T-helper 9 cell (primary cell): Measurements from ENCODE around the gene INO80C.
"Not testable (repeated sequence)": the region's sequence is repeated elsewhere in the genome, so short reads cannot be mapped to it uniquely, and the experiment has no call there.

Source experiments
- DNase-seq: peaks from one replicate; pipeline ENCODE4 v3.0.0-alpha.2; 2020

The INO80C gene

DNA sequence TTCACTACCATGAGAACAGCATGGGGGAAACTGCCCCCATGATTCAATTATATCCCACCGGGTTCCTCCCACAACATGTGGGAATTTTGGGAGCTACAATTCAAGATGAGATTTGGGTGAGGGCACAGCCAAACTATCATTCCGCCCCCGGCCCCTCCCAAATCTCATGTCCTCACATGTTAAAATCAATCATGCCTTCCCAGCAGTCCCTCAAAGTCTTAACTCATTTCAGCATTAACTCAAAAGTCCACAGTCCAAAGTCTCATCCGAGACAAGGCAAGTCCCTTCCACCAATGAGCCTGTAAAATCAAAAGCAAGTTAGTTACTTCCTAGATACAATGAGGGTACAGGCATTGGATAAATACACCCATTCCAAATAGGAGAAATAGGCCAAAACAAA is 10.2 kb downstream of the INO80C start:
- not testable (repeated sequence) for DNase-seq

DNA sequence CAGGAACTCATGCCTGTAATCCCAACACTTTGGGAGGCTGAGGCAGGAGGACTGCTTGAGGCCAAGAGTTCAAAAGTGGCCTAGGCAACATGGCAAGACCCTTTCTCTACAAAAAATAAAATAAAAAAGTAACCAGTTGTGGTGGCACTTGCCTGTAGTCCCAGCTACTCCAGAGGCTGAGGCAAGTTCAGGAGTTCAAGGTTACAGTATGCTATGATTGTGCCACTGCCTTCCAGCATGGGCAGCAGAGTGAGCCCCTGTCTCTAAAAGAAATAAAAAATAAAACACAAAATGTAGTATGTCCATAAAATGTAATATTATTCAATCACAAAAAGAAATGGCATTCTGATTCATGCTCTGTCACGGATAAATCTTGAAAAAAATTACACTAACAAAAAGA is 11.9 kb downstream of the INO80C start:
- no peak for DNase-seq

DNA sequence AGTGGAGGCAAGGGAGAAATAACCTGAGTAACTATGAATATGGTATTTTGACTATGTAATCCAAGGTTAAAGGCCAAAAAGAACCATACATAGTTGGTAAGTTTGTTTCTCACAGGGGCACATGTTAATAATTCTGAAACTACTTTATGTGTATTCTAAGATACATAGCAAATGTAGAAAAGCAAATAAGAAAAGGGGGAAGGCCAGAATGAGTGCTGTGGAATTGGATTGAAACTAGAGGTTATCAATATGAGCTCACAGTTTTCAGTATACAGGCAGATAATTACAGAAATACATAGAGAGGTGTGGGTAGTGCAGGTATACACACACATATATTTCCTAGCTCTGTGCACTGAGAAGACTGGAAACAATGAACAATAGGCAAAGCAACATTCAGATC is 13.7 kb downstream of the INO80C start:
- DNase-seq = no peak

DNA sequence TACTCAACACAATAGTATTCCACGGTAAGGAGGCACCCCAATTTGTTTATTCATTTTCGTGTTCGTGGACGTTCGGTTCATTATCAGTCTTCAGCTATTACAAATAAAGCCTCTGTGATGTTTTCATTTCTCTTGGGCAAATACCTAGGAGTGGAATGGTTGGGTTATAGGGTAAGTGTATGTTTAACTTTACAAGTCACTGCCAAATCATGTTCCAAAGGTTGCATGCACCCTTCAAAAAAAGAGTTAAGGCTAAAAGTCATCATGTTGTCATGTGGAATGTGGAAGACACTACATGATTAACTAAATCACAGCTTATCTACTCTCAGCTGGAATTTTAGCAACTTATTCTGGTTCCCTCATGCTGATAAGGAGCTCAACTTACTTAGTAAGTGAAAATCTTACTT is 15.8 kb downstream of the INO80C start:
- no peak for DNase-seq

DNA sequence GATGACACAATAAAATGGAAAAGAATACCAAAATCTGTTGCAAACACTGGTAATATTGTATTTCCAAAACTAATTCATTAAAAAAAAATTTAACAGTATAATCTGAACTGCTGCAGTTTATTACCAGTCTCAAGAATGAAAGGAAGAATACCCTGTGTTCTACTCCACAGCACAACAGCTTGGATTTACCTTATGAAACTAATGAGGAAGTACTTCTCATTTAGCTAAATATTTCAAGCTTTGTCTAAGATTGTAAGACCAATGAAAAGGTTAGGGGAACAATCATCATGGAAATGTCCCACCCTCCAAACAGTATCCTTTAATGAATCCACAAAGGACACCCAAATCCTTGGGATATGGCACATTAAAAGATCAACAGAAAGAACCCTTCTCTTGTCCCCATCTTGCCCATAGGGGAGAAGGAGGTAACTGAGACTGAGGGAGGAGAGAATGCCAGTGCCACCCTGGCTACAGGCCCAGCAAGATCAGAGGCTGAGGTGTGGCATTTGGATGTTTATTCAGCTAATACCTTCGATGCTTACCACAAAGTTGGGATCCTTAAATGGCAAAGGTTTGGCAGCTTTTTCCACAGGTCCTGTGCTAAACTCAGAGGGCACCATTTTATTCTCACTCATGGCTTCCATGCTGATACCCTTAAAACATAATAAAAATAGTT is 17.7 kb downstream of the INO80C start:
- DNase-seq = no peak

DNA sequence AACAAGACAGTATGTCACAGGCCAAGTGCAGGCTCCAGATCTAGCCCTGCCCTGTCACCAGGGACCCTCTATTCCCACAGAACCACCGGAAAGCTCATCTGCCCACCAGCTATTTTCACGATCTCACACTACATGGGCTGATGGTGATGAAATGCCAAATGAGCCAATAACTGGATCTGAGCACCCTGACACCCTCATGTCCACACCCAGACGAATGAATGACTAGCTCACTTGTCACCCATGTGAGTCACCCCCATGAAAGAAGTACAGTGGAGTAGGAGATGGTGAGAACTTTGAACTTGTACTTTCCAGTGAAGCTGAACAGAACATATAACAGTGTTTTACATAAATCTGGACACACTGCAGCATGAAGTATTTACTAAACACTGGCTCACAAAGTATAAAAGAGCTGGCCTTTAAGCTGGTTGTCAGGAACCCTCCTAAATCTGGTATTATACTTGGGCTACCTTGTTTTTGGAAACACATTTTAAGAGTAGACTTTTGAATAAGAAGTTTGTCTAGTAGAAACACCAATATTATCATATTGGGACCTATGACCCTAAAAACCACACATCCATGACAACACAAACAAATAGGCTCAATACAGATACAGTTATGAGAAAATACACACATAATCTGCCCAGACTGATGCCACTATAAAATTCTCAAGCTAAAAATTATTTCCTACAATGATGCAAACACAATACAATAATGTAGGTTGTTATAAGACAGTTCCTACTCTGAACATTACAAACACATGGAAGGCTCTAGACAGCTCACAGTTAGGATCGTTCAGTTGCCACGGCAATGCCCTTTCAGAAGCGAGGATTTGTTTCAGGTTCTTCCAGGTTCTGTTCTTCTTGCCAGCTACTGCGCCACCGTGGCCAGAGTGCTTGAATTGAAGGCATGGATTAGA is 19.0 kb downstream of the INO80C start:
- no peak for DNase-seq

DNA sequence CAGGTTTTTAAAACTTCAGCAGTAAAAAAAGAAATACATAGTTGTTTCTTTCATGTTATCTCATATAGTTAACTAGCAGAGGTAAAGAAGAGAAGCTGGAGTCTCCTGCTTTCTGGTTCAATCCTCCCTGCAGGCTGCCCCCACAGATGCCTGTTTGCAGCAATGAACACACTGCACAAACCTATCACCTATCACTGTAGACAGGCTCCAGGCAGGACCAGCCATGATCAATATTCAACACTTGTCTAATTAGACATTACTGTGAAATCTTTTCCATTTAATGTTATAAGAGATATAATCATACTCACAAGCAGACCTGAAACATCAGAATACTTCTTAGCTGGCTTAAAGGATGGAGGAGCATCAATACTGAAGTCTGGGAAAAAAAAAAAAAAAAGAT is 19.8 kb downstream of the INO80C start:
- DNase-seq = no peak

DNA sequence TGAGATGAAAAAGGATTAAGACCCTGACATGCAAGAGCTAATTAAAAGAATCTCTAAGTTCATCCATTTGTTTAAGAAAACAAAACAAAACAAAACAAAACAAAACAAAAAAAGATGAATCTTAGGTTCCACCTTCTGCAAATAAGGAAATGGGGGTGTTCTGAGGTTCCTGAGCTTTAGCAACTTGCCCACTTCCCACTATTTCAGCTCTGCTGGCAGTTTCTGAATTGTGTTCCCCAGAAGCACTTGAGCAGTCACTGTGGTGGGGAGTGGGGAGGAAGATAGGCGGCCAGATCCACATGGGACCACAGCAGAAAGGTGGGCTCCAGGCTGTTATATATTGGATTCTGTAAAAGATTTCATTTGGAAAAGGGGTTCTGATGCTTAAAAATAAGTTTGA is 20.3 kb downstream of the INO80C start:
- DNase-seq = no peak

DNA sequence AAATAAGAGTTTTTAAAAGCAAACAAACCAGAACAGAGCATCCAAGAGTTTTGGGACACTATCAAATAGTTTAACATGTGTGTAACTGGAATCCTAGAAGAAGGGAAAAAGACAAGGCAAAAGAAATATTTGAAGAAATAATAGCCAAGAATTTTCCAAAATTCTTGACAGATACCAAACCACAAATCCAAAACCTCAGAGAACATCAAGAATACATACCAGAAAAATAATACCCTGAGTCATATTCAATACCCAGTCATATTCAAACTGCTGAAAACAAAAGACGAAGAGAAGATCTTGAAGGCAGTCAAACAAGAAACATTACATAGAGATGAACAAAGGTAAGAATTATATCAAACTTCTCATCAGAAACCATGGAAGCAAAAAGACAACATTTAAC is 22.9 kb downstream of the INO80C start:
- no peak for DNase-seq

DNA sequence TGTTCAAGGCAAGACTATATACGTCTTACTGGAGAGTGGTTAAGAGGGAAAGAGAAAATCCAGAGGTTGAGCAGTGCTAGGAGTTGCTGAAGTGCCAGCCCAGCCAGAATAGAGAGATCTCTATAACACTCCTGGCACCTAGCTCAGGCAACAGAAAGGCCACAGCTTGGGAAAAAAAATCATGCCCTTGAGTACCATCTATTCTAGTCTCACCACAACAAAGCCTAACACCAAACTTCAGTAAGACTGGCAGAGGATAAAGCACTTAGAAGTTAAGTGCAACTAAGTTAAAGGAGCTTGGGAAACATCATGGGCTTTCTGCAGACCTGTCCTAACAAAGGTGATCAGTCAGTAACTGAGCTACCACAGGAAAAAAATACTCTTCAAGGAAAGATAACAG is 24.2 kb downstream of the INO80C start:
- no peak for DNase-seq

DNA sequence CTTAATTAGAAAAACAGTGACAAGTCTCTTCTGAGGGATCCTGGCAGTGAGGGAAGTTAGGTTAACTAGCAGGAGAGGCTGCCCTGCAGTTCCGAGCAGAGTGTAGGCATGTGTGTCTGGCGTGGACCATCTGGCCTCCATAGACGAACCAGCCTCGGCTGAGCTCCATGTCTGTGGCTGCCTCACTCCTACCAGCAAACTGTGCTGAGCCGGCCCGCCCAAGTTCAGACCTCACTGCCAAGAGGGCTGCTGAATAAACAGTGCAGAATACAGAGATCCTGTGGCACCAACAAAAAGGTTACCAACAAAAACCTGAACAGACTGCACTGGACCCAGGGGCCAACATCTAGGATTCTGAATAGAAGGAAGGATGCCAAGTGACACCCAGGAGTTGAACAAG is 27.3 kb downstream of the INO80C start:
- DNase-seq = no peak

DNA sequence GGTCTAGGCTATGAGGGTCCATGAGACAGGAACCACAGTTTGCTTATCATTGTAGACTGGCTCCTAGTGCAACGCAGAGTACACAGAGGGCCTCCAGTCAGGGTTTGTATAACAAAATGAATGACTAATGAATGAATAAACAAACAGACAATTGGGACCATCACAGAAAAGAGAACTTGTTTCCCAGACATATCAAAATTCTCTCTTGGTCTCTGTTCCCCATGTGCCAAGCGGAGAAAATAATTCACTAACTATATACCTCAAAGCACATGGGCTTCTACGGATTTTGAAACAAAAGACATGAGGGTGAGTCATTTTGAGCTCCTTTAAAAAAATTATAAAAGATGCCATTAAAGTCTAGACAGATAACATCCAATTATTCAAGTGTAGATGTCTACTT is 28.0 kb downstream of the INO80C start:
- no peak for DNase-seq

DNA sequence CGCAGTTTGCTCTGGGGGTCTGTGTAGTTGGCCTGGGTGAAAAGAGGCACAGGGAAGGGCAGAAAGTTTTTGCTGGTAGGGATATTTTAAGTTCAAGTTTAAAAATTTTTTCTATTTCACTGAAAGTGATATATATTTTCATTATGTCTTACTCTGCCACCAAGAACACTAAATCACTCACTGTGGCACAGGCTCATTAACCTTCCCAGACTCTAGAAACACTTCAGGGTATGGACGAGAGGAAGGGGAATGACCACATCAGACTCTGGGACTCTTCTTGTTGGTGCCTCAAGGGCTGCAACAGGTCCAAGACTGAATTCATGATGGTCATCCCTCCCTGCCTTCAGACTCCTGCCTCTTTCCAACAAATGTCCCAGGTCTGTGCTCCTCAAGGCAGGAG is 29.0 kb downstream of the INO80C start:
- DNase-seq = no peak

DNA sequence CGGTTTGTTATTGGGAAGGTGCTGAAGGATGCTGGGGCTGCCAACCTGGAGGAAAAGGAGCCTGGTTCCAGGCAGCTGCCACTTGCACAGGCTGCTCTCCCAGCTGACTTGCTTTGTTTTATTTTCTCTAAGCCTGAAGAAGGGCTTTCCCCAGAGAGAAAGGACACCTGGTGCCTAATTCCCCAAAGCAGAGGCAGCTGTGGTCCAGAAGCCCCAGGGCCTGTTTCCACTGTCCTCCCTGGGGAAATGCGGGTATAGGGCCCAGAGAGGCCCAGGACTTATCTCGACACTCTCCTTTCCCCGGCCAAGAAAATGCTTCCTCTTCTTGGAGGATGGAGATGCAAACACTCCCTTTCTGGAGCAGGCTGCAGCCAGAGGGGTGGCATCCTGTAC is 30.1 kb downstream of the INO80C start:
- no peak for DNase-seq

DNA sequence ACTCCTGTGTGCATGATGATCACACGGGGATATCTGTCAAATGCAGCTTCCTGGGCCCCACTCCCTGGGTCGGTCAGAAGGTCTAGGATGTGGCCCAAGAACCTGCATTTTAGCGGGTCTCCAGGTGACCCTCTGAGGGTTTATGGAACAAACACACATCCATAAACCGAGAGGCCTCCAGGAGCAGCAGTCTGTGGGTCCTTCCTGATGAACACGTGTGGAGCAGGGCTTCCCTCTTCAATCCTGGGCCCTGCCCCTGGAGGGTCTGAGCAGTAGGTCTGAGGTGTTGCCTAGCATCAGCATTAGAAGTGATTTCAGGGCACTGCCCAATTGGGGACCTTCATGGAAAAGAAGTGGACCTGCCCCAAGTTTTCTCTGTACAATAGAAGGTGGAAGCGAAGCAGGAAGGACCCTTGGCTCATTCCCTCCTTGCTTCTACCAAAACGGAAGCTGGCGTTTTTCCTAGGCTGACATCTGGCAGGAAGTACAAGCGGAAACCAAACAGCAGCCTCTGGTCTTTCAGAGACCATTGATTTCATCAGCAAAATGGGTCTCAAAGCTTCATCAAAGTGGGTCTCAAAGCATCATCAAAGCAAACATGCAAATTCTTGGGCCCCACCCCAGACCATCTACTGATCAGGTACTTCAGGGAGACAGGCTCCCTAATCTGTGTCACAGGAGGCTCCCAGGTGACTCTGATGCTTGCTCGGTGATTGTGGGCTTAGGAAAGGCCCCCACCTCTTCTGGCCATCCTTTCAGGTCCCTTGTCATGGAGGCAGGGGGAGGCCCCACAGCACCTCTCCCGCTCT is 30.7 kb downstream of the INO80C start:
- DNase-seq = no peak

DNA sequence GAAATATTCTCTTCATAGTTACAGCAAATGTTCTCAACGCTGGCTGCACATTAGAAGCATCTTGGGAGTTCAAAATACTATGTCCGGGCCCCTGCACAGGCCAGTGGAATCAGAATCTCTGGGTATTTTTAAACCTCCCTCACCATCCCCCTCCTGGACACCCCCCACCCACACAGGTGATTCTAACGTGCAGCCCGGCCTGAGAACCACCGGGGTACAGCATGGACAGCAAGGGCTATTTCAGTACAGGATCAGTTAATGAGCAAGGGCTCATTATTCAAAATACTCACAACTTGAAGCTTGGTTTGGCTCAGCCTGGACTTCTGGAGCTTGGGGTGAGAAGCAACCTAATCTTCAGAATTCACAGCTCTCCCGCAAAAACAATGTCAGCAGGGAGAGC is 31.4 kb downstream of the INO80C start:
- no peak for DNase-seq

DNA sequence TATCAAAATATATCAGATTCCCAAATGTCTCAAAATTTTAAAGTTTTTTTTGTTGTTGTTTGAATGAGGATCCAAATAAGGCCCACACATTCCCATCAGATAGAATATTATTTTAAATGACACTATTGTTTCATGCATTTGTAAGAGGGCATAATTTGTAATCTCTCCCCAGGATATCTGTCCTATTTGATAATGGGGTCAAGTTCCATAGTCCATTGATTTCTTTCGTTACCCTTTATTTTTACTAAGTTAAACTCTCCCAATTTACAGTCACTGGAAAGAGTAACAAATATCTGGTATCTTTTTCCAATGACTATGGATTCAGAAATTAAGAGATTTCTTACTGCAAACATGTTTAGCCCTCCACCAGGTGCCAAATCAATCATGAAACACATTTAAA is 32.4 kb downstream of the INO80C start:
- no peak for DNase-seq

DNA sequence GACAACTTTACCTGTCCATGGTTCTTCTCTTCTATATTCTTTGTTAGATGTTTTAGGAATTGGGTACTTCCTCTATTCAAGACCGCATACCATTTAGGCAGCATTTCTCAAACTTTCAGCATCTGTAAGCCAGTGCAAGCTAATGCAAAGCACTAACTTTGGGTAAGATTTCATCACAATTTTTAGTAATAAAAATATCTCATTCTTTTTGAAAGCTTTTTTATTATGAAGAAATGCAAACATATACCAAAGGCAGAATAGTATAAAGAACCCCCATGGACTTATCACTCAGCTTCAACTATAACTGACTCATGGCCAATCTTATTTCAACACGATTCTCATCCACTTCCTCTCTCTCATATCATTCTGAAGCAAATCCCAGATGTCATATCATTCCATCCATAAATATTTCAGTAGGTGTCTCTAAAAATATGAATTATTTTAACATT is 32.9 kb downstream of the INO80C start:
- no peak for DNase-seq

DNA sequence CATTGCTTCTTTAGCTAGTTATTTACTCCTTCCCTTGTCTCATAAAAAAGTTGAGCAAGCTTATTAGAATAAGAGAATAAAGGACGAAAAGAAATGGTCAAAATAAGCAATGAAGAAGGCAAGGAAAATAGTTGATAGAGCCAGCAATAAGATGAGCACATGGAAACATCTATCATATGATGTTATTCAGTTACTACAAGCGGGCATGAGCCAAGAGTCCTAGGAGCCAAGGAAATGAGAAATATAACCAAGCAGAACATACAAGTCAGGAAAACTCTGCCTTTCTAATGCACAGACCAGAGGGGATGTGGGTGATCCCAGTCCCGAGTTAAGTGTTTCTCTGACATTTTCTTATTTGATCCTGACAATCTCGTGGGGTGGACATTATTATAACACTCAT is 33.9 kb downstream of the INO80C start:
- no peak for DNase-seq

DNA sequence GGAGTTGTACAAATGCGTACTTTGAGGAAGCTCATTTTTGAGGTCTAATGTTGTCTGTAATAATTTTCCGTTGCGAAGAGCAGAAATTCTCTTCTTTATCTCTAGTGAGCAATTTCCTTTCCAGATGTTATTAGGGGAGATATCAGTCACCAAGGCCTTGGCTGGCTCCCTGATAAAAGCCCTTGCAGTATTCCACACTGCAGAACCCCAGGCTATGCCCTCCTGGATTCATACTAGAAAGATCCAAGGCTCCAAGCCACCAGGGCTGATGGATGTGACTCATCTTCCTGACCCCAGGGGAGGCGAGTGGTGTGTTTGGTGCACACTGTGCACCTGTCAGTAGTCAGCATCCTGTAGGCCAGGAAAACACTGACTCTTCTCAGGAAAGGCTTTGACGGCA is 34.7 kb downstream of the INO80C start:
- no peak for DNase-seq

DNA sequence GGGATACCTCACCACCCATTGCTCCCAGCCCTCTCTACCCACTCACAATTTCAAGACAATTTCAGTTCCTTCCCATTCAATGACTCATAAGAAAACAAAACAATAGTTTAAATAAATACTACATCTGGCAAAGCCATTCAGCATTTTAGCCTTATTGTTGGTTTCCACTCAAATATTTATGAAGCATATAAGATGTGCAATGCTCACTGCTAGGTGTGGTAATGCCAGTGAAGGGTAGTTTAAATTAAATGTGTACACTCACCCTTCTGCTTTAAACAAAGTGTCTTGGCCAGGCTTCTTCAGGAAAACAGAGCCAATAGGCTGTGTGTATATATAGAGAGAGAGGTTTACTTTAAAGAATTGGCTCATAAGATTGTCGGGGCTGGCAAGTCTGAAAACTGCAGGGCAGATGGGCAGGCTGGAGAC is 37.0 kb downstream of the INO80C start:
- no peak for DNase-seq

DNA sequence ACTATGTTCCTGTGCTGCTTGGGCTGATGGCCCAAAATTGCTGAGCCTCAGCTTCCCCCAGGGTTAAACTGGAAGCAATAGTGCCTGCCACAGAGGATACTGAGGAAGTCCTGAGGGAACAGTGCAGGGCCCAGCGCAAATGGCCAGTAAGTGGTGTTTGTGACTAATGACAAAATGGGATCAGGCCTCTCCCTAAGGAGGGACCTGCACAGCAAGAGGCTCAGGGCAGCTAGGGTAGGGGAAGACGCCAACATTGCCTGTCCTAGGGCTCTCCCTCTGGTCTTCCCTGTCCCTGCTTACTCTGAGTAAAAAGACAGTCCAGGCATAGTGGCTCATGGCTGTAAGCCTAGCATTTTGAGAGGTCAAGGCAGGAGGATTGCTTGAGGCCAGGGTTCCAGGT is 37.8 kb downstream of the INO80C start:
- no peak for DNase-seq

DNA sequence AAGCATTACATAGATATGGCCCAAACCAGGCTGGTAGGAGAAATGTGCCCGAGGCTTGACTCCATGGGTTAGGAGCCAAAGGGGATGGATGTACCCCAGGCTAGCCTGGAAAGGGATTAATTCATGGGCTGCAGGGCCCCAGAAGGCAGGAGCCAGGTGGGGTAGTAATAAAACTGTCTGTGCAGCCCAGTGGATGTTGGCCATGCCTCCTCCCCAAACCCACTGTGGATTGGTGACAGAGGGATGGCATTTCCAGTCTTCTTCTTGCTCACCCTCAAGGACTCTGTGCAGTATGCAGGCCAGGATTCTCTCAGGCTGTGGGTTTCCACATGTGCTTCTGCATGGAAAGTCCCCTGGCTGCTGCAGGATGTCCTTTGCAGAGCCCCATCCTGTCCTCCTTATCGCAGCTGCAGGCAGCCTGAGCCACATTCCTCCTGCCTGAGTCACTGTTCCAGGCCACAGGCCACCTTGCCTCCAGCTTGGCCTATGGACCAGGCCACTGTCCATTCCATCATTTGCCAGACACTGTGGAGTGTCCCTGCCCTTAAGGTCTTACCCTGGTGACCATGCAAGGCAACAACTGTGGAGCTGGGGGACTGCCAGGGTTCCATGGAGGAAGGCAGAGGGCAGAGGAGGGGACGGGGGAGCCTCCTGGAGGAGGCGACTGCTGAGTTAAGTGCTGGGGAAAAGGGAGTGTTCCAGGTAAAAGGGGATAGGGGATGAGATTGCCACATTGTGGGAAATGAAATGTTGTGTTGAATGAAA is 38.9 kb downstream of the INO80C start:
- DNase-seq = no peak
